SU-DHL-6 (cell line): ENCODE results near the gene OSBPL9.

Source experiments
- EZH2phosphoT487 ChIP-seq: fragments of 200-600 bp; sonication (generic), shearing (Covaris generic); conservative IDR thresholded peaks from 2 replicates; pipeline ENCODE4 v1.6.1; 2018; ENCODE audit warnings: mild to moderate bottlenecking, antibody characterized with exemption, low read length, moderate library complexity, mixed read lengths
- TF ChIP-seq, protein P1 (sequence below): fragments of 200-600 bp; sonication (generic); IDR thresholded peaks from one replicate; pipeline ENCODE4 v1.5.1; 2017; ENCODE audit warnings: antibody characterized with exemption, mild to moderate bottlenecking, low read length, moderate library complexity; ENCODE audit not compliant: insufficient read depth, poor library complexity, severe bottlenecking

- TF ChIP-seq, protein P1, sequence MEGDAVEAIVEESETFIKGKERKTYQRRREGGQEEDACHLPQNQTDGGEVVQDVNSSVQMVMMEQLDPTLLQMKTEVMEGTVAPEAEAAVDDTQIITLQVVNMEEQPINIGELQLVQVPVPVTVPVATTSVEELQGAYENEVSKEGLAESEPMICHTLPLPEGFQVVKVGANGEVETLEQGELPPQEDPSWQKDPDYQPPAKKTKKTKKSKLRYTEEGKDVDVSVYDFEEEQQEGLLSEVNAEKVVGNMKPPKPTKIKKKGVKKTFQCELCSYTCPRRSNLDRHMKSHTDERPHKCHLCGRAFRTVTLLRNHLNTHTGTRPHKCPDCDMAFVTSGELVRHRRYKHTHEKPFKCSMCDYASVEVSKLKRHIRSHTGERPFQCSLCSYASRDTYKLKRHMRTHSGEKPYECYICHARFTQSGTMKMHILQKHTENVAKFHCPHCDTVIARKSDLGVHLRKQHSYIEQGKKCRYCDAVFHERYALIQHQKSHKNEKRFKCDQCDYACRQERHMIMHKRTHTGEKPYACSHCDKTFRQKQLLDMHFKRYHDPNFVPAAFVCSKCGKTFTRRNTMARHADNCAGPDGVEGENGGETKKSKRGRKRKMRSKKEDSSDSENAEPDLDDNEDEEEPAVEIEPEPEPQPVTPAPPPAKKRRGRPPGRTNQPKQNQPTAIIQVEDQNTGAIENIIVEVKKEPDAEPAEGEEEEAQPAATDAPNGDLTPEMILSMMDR, result no peak
- no peak for TF ChIP-seq EZH2phosphoT487
These were observed 47.4 kb upstream of the OSBPL9 start for GRCh38 chr1:51569284-51570062.
